ENCODE measurements around the gene FEV. TPM values are rescaled to one million over a fixed set of nuclear protein-coding genes. Genes with fewer than 3 reads are reported as not detected.
A peak's percentile ranks its signal among the peaks of the same experiment; 100 is the strongest.

The FEV gene
- total RNA-seq, 1 donor from 2014 or later, result not detected

DNA sequence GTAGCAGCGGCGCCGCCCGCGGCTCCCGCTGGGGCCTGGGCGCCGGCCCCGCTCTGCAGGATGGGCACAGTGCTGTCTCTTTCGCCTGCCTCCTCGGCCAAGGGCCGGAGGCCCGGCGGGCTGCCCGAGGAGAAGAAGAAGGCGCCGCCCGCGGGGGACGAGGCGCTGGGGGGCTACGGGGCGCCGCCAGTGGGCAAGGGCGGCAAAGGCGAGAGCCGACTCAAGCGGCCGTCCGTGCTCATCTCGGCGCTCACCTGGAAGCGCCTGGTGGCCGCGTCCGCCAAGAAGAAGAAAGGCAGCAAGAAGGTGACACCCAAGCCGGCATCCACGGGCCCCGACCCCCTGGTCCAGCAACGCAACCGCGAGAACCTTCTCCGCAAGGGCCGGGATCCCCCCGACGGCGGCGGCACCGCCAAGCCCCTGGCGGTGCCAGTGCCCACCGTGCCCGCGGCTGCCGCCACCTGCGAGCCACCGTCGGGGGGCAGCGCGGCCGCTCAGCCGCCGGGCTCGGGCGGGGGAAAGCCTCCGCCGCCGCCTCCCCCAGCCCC, 25.1 kb downstream of the FEV start:
- Mint-ChIP-seq H3K27me3 (ENCODE audit: low read depth) (peaks cover 82% of the 10 kb centered on the region), H3K27ac (ENCODE audit: unreplicated experiment) (no peak overlapping the region), H3K9me3 (ENCODE audit: low read depth) (no peaks in the 10 kb centered on the region)

DNA sequence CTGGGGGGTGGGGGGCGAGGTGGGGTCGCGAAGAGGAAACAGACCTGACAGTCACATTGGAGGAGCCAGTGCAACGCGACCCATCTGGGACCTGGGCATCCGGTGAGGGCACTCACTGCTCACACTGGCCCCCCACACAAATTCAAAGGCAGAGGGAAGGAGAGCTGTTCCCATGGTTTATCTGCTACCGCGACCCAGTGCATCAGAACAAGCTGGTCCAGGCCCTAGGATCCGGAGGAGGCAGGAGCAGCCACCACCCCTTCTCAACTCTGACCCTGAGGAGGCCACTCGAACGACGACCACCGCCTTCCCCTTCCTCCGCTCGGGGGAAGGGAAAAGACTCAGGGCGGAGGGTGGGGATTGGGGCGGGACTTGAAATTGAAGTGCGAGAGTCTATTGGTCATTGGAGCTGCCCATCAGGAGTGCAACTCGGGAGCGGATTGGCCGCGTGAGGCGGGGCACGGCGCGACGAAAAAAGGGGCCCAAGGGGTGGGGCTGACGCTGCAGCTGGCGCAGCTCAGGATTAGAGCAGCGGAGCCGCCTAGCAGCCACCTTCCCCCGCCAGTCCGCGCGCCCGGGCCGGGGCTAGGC, 25.7 kb downstream of the FEV start, which contains the start of gene CDK5R2:
Gene CDK5R2 (plus strand): TSS at position 526 of the 591 bp plus-strand sequence. CDS start 155 bp downstream, outside the sequence.
- Mint-ChIP-seq H3K4me3 (ENCODE audit: unreplicated experiment) (peak within 1 kb of the TSS; percentile 71), H3K4me1 (ENCODE audit: low read depth) (peaks cover 20% of the 10 kb centered on the region), H3K9me3 (ENCODE audit: low read depth) (no peaks in the 10 kb centered on the region), H3K27me3 (ENCODE audit: low read depth) (peaks cover 82% of the 10 kb centered on the region), H3K27ac (ENCODE audit: unreplicated experiment) (no peak within 1 kb of the TSS), H3K36me3 (ENCODE audit: low read depth) (peaks cover 3% of the 10 kb centered on the region)
- no peak for DNase-seq (ENCODE audit: low spot score)
- TF ChIP-seq, protein P1, sequence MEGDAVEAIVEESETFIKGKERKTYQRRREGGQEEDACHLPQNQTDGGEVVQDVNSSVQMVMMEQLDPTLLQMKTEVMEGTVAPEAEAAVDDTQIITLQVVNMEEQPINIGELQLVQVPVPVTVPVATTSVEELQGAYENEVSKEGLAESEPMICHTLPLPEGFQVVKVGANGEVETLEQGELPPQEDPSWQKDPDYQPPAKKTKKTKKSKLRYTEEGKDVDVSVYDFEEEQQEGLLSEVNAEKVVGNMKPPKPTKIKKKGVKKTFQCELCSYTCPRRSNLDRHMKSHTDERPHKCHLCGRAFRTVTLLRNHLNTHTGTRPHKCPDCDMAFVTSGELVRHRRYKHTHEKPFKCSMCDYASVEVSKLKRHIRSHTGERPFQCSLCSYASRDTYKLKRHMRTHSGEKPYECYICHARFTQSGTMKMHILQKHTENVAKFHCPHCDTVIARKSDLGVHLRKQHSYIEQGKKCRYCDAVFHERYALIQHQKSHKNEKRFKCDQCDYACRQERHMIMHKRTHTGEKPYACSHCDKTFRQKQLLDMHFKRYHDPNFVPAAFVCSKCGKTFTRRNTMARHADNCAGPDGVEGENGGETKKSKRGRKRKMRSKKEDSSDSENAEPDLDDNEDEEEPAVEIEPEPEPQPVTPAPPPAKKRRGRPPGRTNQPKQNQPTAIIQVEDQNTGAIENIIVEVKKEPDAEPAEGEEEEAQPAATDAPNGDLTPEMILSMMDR (IDR thresholded peaks at IDR 0.05), result no peak

More for the DNA sequence above, 25.1 kb downstream of the FEV start:
- Mint-ChIP-seq H3K36me3 (ENCODE audit: low read depth) (peaks cover 3% of the 10 kb centered on the region), H3K4me1 (ENCODE audit: low read depth) (peaks cover 20% of the 10 kb centered on the region), H3K4me3 (ENCODE audit: unreplicated experiment) (peak overlapping the region; percentile 71)
- DNase-seq (ENCODE audit: low spot score), result no peak
- TF ChIP-seq, protein P1 (IDR thresholded peaks at IDR 0.05), result no peak

DNA sequence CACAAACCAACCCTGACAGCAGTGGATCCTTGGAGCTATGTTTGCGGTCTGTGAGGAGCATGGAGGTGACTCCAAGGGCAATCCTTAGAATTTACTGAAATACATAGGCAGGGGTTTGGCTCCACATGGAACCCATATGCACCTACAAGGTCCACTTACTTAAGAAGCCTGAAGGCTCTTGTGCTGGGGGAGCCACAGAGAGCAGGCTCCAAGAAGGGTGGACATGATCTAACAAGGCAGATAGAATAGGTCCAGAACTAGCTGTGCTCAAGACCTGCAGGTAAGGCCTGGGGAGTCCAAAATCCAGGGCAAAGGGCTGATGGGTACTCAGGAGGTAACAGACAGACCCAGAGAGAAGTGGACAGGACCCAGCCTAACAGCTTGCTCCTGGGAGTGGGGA, 26.7 kb downstream of the FEV start:
- TF ChIP-seq, protein P1 (IDR thresholded peaks at IDR 0.05), result no peak

DNA sequence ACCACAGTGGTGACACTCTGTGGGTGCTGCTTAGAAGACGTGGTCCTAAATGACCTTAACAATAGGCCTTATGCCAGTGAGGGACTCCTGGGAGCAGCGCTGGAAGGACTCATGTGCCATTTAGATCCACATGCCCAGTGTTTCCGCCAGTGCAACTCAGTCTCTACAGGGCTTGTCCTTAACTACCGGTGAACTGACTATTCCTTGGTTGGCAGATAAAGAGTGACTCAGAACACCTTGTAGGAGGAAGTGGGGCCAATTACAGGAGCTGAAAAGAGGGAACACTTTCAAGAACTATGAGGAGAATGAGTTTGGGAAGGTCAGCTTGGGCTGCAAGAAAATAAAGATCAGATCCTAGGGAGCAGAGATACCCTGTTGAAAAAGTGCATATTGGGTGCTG, 27.3 kb downstream of the FEV start:
- H3K27me3 Mint-ChIP-seq (ENCODE audit: low read depth), result peaks cover 78% of the 10 kb centered on the region
- peaks cover 3% of the 10 kb centered on the region for H3K36me3 Mint-ChIP-seq (ENCODE audit: low read depth)
- DNase-seq (ENCODE audit: low spot score), result no peak
- peaks cover 11% of the 10 kb centered on the region for H3K4me1 Mint-ChIP-seq (ENCODE audit: low read depth)
- no peak overlapping the region for H3K4me3 Mint-ChIP-seq (ENCODE audit: unreplicated experiment)
- no peaks in the 10 kb centered on the region for H3K9me3 Mint-ChIP-seq (ENCODE audit: low read depth)
- TF ChIP-seq, protein P1 (IDR thresholded peaks at IDR 0.05), result no peak
- H3K27ac Mint-ChIP-seq (ENCODE audit: unreplicated experiment), result no peak overlapping the region

More for the DNA sequence above, 26.7 kb downstream of the FEV start:
- Mint-ChIP-seq H3K9me3 (ENCODE audit: low read depth) (no peaks in the 10 kb centered on the region), H3K27me3 (ENCODE audit: low read depth) (peaks cover 79% of the 10 kb centered on the region), H3K36me3 (ENCODE audit: low read depth) (peaks cover 3% of the 10 kb centered on the region), H3K4me1 (ENCODE audit: low read depth) (peaks cover 14% of the 10 kb centered on the region), H3K27ac (ENCODE audit: unreplicated experiment) (no peak overlapping the region), H3K4me3 (ENCODE audit: unreplicated experiment) (no peak overlapping the region)
- DNase-seq (ENCODE audit: low spot score), result no peak

DNA sequence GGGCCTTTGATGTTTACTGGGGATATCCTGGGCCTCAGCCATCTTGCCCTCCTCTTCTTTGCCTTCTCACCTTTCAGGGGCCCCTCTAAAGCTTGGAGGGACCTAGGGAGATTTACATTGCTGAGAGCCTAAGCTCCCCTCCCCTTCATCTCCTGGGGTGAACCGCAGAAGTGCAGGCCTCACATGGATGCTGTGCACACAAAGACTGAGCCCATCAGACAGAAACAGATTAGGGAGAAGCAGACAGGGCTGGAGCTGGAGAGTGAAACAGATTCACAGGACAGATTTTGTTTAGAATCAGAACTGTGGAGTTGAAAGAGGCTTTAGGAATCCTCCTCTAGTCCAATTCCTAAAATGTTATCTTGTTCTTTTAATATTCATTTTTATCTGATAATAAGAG, 28.9 kb downstream of the FEV start:
- peaks cover 75% of the 10 kb centered on the region for H3K27me3 Mint-ChIP-seq (ENCODE audit: low read depth)
- H3K9me3 Mint-ChIP-seq (ENCODE audit: low read depth), result no peaks in the 10 kb centered on the region
- H3K4me3 Mint-ChIP-seq (ENCODE audit: unreplicated experiment), result no peak overlapping the region
- TF ChIP-seq, protein P1 (IDR thresholded peaks at IDR 0.05), result no peak
- DNase-seq (ENCODE audit: low spot score), result no peak
- H3K27ac Mint-ChIP-seq (ENCODE audit: unreplicated experiment), result no peak overlapping the region
- H3K36me3 Mint-ChIP-seq (ENCODE audit: low read depth), result peaks cover under 1% of the 10 kb centered on the region
- H3K4me1 Mint-ChIP-seq (ENCODE audit: low read depth), result peaks cover 7% of the 10 kb centered on the region
